ENCODE measurements around the gene OR6K2.

Gene OR6K2

GRCh38 chr1:158681606-158682005 lies 18.8 kb downstream of the OR6K2 start:
- no peak for DNase-seq

- DNase-seq: no peak
Observed at GRCh38 chr1:158679289-158679688, 21.2 kb downstream of the OR6K2 start.

DNA sequence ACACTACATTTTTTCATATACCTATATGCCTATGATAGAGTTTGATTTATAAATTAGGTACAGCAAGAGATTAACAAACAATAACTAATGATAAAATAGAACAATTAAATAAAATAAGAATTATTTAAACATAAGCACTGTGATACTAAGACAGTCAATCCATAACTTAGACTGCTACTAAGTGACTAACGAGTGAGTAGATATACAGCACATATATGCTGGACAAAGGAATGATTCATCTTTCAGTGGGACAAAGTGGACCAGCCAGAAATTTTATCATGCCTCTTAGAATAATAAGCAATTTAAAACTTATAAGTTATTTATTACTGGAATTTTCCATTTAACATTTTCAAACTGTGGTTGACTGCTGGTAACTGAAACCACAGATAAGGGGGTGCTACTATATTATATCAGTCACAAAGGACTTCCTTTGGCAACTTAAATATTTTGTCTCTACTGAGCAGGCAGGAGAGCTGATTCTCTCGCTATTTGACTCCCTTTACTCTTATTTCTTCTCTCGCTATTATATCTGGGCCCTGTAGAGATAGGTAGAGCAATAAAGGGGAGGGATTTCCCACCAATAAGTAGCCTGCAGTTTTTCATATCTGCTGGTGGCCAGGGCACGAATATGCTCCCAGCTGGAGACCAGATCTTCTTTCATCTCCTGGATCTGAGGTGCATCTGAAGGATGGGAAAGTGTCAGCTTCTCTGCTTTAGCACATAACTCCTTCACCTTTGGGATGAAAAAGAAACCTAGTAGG lies 24.7 kb downstream of the OR6K2 start:
- DNase-seq: no peak

DNA sequence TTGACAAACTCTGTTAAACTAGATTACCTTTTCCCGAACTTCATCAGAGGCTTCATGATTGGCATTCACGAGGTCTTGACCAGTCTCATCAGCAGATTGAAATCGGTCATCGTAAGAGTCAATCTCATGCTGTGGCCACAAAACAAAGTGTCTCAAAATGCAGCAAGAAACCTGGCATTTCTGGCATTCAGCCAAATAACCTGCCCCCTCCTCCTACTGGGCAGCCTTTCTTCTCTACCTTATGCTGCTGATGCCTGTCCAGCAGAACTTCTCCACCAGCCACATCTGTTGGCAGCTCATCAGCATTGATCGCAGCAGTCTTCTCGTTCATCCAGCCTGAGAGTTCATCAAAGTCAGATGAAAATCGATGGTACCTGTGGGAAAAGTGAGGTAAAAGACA lies 26.1 kb downstream of the OR6K2 start:
- no peak for DNase-seq

GRCh38 chr1:158666037-158666436 lies 34.4 kb downstream of the OR6K2 start:
- DNase-seq: no peak

GRCh38 chr1:158654571-158654970 lies 45.9 kb downstream of the OR6K2 start:
- no peak for DNase-seq

DNA sequence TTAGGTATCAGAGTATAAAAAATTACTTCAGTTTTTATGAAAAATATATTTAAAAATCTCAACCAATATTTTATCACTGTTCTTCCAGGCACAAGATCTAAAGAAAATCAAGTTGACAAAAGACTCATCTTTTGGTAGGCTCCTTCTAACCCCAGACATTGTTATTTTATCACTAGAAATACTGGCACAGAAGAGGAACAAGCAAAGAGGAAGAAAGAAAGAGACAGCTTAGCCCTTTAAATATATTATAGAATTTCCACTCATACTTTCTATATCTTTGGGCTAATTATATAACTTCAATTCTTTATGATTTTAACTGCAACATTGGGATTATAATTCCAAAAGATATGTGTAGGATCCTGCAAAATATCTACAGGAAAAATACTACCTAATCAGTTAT lies 46.4 kb downstream of the OR6K2 start:
- no peak for DNase-seq

GRCh38 chr1:158652721-158653334 lies 47.6 kb downstream of the OR6K2 start:
- DNase-seq: no peak

Measured in effector CD8-positive, alpha-beta T cell (primary cell).